NCI-H510A treated with DMSO at 0.1 percent for 48 hours (cell line): ENCODE results near the gene ZBTB20.
A peak's percentile ranks its signal among the peaks of the same experiment; 100 is the strongest.

Source experiments
- DNase-seq: peaks from one replicate; lab custom pipeline; 2025; lab: John Stamatoyannopoulos, UW

The ZBTB20 gene

GRCh38 chr3:114364806-114365654 is 782.1 kb downstream of the ZBTB20 start:
- no peak for DNase-seq

GRCh38 chr3:114363554-114364202 is 783.4 kb downstream of the ZBTB20 start:
- DNase-seq = no peak

- DNase-seq = peak; percentile 17
Observed at GRCh38 chr3:114362815-114363214, 784.3 kb downstream of the ZBTB20 start.

DNA sequence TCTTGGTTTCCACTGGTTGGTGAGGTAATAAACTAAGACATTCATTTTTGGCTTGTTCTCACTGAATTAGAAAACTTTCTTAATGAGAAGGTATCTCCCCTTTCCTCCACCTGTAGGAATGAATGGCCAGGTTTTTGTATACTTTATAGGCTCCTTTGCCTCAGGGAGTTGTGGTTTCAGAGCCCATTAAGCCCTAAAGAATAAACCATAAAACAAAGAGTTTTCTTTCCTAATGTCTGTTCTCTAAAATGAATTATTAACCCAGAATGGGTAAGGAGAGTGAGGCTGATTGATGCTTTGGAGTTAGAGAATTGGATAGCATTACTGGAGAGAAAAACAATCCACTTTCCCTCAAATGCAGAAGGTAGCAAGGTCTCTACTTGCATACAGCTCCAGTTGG is 785.7 kb downstream of the ZBTB20 start:
- DNase-seq = no peak

DNA sequence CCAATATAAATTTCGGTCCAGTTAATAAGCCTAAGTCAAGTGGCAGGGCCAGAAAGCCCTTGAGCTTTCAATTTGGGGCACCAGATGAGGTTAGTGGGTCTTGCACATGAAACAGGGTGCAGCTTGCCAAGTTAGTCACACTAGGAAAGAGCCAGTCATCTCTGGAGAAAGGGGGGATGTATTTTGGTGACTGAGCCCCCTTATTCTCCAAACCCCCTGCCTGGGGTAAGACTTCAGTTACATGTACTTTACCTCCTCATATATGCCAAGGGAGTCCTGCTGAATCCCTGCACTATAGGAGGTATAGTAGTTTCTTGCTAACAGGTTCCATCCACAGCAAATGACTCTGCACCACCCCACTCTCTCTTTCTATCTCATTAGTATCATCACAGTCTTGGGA is 790.6 kb downstream of the ZBTB20 start:
- DNase-seq = no peak

DNA sequence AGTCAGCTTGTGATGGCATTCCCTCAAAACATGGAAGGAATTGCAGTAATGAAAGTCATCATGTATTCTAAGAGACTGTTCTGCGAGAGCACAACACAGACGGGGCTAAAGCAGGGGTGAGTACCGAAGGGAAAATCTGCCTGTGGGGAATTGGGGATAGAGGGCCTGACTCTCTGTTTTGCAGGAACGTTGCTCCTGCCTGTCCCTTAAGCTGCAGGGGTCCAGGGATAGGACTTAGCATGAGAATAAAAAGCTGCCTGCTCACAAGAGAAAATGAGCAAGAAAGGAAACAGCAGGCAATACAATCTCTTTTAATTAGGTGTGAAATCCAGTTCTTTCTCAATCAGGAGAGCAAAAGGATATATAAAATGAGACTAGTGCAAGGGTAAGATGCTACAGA is 791.0 kb downstream of the ZBTB20 start:
- no peak for DNase-seq

GRCh38 chr3:114355653-114356052 is 791.4 kb downstream of the ZBTB20 start:
- no peak for DNase-seq

- DNase-seq = no peak
Observed at GRCh38 chr3:114351822-114352145, 795.3 kb downstream of the ZBTB20 start.

- no peak for DNase-seq
Observed at GRCh38 chr3:114351123-114351821, 795.8 kb downstream of the ZBTB20 start.

DNA sequence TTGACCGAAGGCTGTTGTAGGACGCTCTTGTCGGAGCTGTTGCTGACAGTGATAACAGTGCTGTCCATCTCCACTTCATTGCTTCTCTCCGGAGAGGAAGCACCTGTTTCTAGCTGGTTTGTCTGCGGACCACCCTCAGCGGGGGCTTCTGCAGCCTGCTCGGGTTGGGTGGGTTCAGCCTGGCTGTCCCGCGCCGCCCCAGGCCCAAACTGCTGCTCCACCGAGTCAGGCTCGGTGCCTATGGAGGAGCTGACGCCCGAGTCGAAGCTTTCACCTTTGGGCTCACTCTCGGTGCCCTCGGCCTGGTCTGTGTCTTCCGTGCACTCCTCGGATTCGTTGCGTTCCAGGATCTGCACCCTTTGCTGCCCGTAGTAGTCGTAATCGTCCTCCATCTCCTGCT is 796.4 kb downstream of the ZBTB20 start:
- DNase-seq = no peak

- no peak for DNase-seq
Observed at GRCh38 chr3:114350271-114350670, 796.8 kb downstream of the ZBTB20 start.

DNA sequence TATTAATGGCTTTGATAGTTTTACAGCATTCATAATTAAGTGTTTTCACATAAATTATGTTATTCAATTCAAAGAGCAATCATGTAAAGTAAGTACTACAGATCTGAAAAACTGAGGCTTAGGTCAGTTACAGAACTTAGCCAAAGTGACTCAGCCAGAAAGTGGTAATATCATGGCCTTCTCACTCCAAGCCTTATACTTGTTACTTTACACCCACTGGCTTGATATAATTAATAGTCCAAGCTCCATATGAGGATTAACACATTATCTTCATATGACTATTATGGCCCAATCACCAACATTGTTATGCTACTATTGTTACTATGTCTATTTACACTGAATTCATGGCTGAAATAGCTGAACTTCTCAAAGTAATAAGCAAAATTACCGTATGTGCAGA is 802.6 kb downstream of the ZBTB20 start:
- no peak for DNase-seq

DNA sequence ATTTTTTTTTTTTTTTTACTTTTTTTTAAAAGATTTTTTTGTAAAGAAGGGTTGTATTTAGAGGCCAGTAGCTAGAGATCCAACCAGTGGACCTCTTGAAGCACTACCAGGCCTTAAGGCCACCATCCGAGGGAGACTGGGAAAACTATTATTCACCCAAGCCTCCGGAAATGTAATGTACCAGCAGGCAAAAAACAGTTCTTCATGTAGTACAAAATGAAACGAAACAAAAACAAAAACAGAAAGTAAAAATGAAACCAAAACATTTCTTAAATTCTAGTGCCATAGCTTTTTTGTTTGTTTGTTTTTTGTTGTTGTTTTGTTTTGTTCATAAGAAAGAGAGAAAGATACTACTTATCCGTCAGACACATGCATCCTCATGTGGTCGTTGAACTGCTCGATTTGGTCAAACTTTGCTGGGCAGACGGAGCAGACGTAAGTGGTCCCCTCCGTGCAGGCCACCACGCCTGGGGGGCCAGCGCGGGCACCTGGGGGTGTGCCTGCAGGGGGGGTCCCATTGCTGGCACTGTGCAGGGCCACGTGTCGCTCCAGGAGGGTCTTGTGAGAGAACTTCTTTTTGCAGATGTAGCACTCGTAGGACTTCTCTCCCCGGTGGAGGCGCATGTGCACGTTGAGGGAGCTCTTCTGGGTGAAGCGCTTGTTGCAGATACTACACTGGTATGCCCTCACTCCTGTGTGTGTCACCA is 808.3 kb downstream of the ZBTB20 start:
- DNase-seq = no peak

DNA sequence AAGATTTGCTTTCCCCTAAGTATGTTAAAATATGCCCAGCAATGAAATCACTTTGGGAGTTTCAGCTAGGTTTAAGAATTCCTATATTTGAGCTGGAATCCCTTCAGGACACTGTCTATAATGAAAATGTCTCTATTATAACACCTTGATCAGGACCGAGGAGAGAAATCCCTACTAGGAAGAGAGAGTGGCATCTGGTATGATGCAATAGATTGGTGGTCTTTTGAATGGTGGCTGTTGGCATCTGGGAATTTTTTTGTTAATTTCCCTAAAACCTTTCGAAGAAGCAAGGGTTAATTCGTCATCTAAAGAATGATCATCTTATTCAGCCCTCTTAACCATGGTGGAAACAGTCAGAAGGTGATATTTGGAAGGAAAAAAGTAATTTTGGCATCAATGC is 810.2 kb downstream of the ZBTB20 start:
- no peak for DNase-seq

DNA sequence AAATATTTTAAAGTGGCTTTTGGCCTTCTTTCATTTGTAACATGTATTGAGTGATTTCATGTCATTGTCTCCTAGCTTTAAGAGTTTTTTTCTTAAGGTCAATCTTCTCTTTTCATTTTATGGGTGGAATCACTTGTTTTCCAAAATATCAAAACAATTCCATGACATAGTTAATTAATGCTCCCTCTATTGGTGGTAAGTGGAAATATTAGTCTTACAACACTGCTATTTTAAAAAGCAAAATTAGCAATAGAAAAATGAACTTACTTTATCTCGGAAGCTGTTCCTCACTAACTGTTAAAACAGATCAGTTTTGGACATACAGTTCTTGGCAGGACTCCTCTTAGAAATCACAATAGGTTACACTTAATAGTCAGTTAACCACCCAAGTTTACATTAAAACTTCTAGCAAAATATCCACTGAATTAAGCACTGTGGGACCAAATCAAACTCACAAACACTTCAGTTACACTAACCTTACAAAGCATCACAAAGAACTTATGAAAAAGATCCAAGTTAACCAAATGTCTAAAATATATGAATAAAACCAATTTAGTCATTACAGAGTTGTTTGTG is 810.9 kb downstream of the ZBTB20 start:
- DNase-seq = no peak

- DNase-seq = no peak
Observed at GRCh38 chr3:114333923-114334240, 813.2 kb downstream of the ZBTB20 start.

DNA sequence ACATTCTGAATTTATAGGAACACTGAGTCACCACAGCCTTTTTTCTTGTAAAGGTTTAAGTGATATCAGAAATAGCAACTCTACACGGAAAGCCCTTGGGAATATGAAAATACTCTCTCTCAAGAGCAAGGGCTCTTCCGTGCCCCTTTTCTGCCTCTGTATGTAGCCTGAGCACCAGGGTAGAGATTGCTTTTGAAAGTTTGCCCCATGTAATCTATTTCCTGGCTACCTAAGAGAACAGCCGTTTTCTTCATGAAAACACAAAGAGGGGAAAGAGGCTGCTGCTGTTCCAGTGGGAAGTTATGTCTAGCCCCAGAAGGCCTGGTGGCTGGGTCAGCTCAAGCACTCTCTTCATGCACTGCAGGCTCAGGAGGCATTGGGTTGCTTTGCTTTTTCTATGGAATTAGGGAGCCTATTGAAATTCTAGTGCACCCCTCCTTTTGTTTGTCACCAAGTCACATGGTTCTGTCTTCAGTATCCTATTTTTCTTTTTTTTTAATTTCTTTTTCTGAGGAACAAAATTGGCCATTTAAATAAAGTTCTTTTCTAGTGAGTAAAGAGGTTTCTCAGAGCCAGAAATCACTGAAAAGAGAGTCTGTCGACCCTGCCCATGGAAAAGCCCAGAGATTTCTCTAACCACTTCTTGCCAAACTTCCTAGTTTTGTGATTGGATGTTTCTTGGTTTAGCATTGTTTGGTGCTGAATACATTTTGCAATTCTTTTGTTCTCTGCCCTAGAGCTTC is 813.7 kb downstream of the ZBTB20 start:
- DNase-seq = no peak

DNA sequence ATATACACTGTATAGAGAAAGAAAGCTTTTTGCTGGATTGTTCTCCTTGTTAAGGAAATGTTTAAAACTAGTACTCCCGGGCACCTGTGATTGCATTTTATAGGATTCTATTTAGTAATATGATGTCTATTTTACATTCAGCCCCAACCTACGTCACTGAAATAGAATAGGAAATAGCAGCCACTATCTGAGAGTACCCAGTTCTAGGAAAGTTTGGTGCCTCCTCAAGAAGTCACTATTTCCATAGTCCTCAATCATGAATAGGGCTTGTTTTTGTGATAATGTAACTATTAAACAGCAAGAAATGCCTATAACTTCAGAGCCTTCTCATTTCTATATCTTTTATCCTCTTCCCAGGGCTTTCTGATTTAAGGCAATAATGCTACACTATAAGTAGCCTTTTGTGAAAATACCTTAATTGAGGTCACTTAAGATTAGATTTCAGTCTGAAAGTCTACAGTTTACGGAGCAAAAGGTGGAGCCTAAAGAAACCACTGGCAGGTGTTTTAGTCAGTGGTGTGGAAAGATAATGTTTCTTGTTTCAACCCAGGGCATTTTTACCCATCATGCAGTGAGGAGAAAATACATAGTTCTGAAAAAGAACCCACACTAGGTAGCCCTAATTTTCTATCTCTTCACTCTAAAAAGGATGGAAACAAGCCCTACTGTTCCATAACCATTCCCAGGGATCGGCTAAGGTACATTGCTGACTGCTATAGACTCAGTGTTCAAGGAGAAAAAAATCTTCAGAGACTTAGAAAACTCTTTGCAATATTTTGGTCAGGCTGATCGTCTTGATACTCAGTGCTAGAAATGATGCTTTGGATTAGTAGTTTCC is 814.5 kb downstream of the ZBTB20 start:
- DNase-seq = no peak

DNA sequence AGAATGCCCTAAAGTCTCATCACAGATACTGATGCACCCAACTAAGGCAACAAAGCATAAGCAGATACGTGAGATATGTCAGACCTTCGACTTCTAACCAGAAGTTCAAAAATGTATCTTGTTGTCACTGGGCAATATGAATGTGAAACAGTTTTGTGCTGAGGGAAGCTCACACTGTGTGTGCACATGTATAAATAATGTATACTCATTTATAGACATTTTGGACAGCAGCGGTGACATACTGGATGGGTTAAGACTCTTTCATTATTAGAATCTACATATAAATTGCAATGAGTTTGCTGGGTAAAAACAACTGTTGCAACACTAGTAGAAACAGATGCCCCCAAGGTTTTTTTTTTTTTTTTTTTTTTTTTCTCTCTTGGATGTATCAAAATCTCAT is 815.4 kb downstream of the ZBTB20 start:
- DNase-seq = no peak

- DNase-seq = no peak
Observed at GRCh38 chr3:114331007-114331406, 816.1 kb downstream of the ZBTB20 start.

- DNase-seq = no peak
Observed at GRCh38 chr3:114329823-114330222, 817.3 kb downstream of the ZBTB20 start.
